GM19328 (cell line): ENCODE results near the gene KIAA1958.

ENCODE experiments used
- ATAC-seq: cut with Tn5 transposase; IDR thresholded peaks from one replicate; pipeline ENCODE4 v1.9.1; 2021; ENCODE audit warnings: mild to moderate bottlenecking, moderate library complexity; ENCODE audit not compliant: unreplicated experiment

The KIAA1958 gene, protein sequence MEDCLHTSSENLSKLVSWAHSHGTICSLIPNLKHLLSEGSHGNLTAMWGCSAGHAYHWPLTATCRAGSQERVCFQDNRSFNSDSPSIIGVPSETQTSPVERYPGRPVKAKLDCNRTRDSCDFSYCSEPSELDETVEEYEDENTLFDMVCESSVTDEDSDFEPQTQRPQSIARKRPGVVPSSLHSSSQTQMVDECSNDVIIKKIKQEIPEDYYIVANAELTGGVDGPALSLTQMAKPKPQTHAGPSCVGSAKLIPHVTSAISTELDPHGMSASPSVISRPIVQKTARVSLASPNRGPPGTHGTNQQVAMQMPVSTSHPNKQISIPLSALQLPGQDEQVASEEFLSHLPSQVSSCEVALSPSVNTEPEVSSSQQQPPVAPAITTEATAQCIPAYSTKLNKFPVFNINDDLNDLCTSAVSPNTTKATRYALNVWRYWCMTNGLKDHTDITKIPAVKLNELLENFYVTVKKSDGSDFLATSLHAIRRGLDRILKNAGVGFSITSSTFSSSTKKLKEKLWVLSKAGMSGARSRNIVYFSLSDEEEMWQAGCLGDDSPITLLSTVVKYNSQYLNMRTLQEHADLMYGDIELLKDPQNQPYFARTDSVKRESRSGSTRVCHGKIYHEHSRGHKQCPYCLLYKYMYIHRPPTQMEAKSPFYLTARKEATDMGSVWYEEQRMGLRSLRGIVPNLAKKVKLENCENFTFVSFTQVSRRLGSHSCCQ

DNA sequence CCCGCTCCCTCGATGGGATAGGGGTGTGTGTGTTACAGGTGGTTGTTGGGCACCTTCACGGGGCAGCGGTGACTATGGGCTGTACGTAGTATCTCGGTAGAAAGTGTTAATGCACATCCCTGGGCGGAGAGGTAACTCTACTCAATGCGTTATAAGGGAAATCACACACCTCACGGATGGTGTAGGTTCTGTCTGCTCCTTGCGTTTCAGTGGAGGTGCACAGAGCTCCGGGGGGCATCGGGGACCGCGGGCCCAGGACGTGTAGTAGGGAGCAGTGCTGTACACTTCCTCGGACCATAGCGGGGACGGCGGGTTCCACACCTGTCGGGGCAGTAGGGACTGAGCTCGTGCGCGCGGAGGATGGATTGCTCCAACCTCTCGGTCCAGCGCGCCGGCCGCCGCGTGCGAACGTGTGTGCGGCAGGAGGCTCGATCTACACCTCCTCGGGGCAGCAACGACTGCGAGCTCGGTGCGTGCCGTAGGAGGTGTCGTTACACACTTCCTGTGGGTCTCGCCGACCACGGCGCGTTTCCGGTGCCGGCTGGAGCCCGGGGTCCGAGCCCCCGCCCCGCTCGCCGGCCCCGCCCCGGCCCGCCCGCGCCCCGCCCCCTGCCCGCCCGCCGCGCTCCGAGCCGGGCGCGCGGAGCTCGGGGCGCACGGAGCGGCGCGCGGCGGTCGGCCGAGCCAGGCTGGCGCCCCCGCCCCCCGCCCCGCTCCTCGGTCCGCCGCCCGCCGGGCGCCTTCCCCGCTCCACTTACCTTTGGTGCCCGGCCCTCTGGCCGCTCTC lies at the start of gene KIAA1958:
Gene KIAA1958 (plus strand): TSS at position 607 of the 787 bp plus-strand sequence. CDS start 87,254 bp downstream, outside the sequence.
- ATAC-seq = peak; percentile 95

DNA sequence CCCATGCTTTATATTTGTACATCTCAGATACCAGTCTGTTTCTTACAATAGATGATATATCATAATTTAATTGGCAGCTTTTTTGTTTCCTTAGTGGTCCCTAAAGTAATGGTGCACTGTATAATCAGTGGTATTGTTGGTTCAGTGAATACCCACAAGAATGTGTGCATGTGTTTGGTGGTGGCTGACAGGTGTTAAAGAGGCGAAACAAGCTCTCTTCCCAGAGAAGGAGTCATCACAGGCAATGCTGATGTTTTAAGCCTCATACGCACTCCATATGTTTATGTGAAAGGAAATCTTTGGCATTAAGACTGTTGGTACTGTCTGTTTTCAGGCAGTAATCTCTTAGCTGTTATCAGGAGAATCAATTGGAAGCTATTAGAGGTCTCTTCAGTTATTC lies 49.2 kb upstream of the KIAA1958 start:
- no peak for ATAC-seq

DNA sequence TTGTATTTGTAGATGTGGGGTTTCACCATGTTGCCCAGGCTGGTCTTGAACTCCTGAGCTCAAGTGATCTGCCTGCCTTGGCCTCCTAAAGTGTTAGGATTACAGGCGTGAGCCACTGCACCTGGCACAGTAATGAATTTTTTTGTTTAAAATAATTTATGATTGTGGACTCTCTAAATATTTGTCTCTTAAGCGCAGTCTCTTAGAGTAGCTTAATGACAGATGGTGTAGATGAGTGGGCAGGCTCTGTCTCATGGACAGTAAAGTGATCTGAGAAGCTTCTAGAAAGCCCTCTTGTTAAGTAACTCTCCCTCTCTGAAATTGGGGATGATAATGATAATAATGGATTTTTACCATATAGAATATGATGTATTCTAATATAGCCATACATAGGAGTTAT lies 47.5 kb upstream of the KIAA1958 start:
- no peak for ATAC-seq

DNA sequence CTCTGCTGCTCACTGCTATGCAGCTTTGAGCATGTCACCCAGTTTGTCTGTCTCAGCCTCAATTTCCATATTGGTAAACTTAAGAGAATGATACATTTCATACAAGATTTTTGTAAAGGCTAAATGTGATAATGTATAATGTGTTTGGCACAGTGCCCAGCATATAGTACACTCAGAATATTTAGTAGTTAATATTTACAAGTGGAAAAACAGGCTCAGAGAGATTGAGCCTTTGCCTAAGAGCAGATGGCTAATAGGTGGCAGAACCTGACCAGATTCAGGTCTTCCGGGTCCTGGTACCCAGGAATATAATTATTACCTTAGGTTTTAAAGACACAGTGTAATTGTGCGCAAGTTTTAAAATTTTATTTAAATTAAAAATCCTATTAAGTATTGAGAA lies 46.8 kb upstream of the KIAA1958 start:
- no peak for ATAC-seq

DNA sequence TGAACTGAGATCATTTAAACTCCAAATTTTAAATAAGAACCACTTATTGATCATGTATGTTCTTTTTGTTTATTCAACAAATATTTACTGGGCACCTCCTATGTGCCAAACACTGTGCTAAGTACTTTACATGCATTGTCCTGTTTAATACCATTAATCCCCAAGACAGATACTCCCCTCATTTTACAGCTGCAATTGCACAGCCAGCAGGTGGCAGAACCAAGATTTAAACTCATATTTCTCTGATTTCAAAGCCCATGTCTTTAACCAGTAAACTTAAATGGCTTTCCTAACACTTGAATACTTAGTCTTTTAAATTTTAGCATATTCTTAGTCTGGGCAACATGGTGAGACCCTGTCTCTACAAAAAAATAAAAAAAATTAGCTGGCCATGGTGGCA lies 43.4 kb upstream of the KIAA1958 start:
- ATAC-seq = no peak

DNA sequence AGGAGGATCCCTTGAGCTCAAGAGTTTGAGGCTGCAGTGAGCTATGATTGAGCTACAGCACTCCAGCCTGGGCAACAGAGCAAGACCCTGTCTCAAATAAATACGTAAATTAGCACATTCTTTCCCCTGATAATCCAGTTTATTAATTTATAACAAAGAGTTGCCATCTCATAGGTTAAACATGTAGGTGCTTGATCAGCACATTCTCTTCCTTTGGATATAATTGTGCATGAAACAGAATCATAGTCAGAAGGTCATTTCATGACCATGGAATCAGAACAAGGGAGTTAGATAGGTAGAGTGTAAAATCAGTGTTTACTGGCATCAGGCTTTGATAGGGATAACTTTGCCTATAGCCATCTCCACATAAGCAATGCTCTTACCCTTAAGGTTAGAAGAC lies 43.0 kb upstream of the KIAA1958 start:
- ATAC-seq = no peak

DNA sequence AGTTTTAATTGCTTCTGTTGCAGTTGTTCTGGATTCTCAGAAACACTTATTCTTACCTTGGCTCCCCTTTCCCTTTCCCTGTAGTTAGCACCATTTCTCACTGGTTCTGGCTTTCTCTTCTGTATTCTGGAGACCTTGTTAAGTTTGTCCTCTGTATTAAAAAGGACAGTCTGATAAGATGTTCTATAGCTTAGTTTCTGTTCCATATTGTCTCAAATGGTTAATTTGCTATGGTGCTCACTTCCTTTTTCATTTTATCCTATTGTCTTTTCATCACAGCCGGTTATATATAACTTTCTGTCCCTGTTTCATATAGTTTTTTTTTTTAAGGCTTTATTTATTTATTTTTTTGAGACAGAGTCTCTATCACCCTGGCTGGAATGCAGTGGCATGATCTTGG lies 41.4 kb upstream of the KIAA1958 start:
- ATAC-seq = no peak

DNA sequence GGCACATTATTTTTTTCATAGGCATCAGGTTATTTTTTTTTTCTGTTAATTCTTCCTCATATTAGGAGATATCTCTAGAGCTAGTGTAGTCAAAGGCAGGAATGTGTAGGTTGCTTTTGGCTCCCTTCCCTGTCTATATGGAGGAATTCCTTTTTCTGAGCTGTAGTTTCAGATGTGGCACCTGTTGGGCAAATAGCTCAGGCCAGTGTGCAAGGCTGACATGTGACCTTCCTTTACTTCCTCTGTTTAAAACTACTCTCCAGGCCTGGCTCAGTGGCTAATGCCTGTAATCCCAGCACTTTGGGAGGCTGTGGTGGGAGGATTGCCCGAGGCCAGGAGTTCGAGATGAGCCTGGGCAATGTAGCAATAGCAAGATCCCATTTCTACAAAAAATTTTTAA lies 40.5 kb upstream of the KIAA1958 start:
- no peak for ATAC-seq

DNA sequence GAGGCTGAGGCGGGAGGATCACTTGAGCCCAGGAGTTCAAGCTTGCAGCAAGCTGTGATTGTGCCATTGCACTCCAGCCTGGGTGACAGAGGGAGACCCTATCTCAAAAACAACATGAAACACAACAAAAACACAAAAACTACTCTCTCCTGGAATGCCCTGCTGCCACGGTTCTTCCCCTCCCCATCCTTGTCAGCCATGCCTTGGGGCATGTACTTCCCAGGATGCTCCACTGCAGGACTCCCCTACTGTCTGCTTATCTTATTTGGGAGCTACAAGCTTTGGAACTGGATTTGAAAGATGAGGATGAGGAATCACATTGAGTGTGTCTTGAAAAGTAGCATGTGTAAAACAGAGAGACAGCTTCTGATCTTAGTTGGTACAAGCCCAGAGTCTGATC lies 40.1 kb upstream of the KIAA1958 start:
- ATAC-seq = no peak

DNA sequence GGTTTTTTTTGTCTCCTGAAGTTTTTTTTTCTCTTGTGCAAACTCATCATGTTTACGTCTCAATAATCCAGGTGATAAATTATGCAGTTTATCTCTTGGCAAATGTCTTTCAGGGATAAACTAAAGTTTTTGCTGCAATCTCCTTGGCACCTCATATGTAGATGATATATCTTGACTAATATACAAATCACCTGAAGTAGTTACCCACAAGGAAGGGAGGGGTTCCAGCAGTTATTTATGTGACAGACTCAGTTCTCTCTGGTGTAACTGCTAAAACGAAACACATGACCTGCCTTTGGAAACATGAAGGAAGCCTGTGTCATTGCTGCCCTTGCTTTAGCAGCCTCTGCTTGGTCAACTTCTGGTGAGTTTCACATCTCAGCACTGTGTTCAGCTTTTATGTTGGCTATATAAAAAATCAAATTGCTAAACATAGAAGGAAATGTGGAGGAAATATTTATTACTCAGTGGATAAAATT lies 39.3 kb upstream of the KIAA1958 start:
- ATAC-seq = no peak

DNA sequence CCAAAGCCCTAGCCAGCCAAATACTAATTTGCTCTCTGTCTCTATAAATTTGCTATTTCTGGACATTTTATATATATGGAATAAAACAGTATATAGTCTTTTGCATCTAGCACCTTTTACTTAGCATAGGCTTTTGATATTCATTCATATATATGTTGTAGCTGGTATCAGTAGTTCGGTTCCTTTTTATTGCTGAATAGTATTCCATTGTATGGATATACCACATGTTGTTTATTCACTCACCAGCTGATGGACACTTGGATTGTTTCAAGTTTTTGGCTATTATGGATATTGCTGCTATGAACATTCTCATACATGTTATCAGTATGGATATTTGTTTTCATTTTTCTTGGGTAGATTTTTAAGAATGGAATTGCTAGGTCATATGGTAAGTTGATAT lies 23.8 kb upstream of the KIAA1958 start:
- no peak for ATAC-seq

DNA sequence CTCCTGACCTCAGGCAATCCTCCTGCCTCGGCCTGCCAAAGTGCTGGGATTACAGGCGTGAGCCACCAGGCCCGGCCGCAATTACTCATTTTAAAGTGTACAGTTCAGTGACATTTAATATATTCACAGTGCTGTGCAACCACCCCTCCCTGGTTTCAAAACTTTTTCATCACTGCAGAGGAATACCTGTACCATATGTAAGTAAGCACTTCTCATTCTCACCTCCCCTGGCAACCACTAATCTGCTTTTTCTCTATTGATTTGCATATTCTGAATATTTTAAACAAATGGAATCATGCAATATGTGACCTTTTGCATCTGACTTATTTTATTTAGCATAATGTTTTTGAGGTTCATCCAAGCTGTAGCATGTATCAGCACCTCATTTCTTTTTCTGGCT lies 21.3 kb upstream of the KIAA1958 start:
- no peak for ATAC-seq

DNA sequence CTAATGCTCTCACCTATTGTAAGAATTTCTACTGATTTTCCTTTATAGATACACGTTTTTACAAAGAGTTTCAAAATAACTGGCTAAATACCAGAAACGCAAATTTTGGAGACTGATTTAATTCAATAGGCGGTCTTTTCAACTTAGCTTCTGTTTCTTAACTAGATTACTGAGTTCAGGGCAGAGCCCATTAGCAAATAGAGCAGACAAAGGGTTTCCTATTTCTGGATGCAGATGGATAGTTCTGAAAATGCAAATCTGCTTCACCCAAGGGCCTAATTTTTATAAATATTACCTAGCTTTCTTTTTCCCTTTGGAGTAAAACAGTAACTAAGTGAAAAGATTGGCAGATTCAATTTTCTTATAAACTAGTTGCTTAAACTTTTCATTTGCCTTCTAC lies 13.6 kb upstream of the KIAA1958 start:
- ATAC-seq = no peak

DNA sequence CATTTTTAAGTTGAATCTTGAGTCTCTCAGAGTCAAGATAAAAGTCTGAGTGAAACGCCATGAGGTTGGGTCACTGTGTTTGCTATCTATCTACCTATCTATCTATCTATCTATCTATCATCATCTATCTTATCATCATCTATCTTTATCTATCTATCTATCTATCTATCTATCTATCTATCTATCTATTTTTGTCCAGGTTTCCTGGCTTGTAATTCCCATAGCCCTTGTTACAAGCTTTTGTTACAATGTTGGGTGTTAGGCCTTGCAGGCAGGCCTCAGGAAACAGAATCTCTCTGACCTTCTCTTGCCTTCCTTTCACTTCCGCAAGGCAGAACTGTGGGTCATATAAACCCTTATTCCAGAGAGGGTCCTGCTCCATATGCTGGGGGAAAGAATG lies 12.6 kb upstream of the KIAA1958 start:
- ATAC-seq = no peak

DNA sequence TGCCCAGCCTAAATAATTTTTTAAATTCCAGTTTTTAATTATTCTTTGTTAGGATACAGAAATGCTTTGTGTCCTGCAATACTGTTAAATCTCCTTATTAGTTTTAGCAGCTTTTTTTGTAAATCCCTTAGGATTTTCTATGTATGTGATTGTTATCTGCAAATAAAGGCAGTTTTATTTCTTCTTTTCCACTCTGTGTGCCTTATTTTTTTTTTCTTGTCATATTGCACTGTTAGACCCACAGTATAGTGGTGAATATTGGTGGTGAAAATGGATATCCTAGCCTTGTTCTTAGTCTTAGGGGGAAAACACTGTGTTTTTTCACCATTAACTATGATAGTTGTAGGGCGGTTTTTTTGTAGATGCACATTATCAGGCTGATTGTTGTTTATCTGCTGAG lies 11.3 kb upstream of the KIAA1958 start:
- ATAC-seq = no peak

DNA sequence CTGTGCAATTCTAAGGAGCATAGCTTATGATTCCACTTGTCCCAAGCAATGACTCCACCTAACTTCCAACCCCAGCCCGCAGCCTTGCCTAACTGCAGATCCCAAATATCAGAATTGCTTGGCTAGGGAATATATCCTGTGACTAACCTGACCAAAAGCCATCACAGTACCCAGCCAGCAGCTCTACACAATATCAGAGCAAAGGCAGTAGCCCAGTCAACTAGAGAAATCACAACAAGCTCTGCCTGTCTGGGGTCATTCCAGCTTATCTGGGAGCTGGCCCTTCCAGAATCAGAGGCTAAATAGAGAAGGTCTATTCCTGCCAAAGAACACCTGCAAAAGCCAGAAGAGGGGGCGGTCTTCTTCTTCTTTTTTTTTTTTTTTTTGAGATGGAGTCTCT lies 9.3 kb upstream of the KIAA1958 start:
- ATAC-seq = no peak

DNA sequence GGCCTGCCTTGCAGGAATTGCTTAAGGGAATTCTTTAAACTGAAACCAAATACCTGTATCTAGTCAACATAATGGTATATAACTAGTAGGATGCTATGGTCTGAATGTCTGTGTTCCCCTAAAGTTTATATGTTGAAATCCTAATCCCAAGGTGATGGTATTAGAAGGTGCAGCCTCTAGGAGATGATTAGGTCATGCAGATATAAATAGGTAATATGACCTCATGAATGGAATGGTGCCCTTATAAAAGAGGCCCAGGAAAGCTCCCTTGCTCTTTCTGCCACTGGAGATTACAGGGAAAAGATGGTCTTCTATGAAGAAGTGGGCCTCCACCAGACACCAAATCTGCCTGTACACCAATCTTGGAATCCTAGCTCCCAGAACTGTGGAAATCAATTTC lies 7.4 kb upstream of the KIAA1958 start:
- no peak for ATAC-seq

DNA sequence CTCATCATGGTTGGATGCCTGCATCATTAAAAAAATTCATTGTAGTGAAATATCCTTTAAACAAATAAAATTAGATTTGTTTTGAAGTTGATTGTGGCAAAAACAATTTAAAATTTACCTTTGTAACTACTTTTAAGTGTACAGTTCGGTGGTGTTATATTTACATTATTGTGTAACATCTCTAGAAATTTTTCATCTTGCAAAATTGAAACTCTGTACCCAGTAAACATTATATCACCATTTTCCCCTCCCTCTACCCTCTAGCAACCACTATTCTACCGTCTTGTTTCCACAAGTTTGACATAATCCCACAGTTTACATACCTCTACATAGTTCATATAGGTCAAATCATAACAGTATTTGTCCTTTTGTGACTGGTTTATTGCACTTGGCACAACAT lies 2.0 kb upstream of the KIAA1958 start:
- ATAC-seq = no peak

DNA sequence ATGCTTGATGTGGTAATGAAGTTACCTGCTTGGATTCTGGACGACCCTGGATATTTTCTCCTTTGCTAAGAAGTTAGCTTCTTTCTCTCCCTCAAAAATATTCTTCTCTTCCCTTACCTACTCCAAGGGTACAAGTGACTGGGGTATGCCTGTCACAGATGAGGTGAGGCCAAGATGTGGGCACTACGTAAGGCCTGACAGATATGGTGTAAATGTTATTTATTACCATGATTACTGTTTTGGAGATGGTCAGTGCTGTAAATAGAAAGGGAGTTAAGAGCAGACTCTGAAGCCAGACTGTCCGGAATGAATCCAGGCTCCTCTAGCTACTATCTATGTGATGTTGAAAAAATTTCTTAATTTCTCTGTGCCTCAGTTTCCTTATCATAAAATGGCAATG lies 1.1 kb upstream of the KIAA1958 start:
- ATAC-seq = no peak

DNA sequence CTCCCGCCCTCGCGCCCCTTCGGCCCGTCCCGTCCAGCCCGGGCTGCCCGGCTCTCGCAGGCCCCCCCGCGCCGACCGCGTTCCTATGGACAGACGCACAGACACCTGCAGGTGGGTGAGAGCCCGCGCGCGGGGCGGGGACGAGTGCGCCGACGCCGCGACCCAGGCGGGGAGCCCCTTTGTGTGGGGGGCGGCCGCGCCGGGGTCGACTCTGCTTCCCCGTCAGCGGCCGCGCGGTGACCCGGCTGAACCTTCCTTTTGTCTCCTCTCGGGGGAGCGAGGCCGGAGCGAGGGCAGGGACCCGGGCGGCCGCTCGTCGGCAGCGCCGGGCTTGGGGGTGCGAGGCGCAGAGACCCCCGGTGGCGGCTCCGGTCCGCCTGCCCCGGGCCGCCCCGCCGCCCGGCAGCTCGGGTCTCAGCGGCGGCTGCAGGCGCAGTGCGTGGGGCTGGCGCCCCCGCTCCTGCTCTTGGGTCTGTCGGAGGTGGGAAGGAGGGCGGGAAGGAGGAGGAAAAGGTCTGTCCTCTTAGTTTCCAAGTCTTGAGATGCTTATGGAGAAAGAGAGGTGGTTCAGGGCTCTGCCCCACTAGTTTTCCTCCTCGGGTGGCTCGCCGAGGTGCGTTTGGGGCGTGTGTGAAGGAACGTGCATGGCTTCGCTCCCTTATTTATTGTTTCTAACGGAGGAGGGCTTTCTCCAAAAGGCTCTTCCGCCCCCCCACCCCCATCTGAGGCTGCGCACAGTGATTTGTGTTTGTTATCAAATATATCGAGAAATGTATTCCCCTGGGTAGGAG lies 576 bp downstream of the KIAA1958 start:
- ATAC-seq = peak; percentile 49
